Measurements from ENCODE around the gene CTTNBP2. TPM values are rescaled to one million over a fixed set of nuclear protein-coding genes. Genes with fewer than 3 reads are reported as not detected.

The CTTNBP2 gene
- total and polyA plus RNA-seq, 10 donors: 0.68 to 15.1 (median 8.5) TPM

DNA sequence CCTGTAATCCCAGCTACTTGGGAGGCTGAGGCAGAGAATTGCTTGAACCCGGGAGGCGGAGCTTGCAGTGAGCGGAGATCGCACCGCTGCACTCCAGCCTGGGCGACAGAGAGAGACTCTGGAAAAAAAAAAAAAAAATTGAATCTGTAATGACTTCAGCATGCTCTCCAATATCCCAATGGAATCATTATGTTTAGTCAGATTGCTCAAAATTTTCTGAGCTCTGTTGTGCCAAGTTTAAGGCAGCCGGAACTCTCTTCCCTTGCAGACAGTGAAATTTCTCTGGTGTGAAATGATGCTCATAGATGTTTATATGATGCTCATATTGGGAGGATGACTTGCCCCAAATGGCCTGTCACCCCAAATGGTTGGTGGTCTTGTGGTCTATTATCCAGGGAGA, 180.9 kb downstream of the CTTNBP2 start:
- Histone ChIP-seq H3K27ac (no peak overlapping the region), H3K36me3 (no peaks in the 10 kb centered on the region), H3K4me1 (no peaks in the 10 kb centered on the region), H3K27me3 (replicated peaks in 1 of 7) (no peaks in the 10 kb centered on the region), H3K4me3 (no peak overlapping the region), H3K9me3 (no peaks in the 10 kb centered on the region)
- DNase-seq: no peak
- WGBS, 5 donors: 92 to 100% (median 97%) methylated on average over 7 of the region's 7 CpGs
- TF ChIP-seq POLR2A (IDR thresholded peaks at IDR 0.05) (no peak), CTCF (IDR thresholded peaks at IDR 0.05 in 8 of 11, conservative IDR thresholded peaks at IDR 0.05 in 3 of 11) (no peak), POLR2AphosphoS5 (IDR thresholded peaks at IDR 0.05) (no peak)
- intact Hi-C loops (cut with DNase I; ENCODE audit: low total_unique reads): no loop called here

DNA sequence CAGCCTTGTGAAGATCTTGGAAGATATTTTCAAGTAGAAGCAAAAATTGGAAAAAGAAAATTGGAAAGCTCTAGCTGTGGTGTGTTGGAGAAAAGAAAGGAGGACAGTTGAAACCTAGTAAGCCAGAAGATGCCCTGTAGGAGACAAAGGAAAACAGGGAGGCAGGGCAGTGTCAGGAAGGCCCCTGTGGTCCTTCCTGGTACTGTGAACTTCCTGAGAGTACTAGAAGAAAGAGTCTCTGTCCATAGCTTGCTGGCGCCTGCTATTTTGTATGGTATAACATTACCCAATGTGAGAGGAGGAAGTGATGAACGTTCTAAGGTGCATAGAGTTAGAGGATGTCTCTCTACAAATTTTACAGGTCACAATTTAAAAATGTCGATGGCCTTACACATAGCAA, 183.1 kb downstream of the CTTNBP2 start:
- H3K36me3 ChIP-seq: no peaks in the 10 kb centered on the region
- WGBS, 5 donors: 79 to 87% (median 84%) methylated on average over 3 of the region's 3 CpGs
- H3K9me3 ChIP-seq: no peaks in the 10 kb centered on the region
- H3K4me1 ChIP-seq: no peaks in the 10 kb centered on the region
- no peaks in the 10 kb centered on the region for H3K27me3 ChIP-seq (replicated peaks in 1 of 7)
- intact Hi-C loops (cut with DNase I; ENCODE audit: low total_unique reads): no loop called here
- no peak overlapping the region for H3K4me3 ChIP-seq
- no peak overlapping the region for H3K27ac ChIP-seq
- DNase-seq: no peak
- no peak for TF ChIP-seq POLR2AphosphoS5 (IDR thresholded peaks at IDR 0.05)
- no peak for TF ChIP-seq POLR2A (IDR thresholded peaks at IDR 0.05)
- TF ChIP-seq CTCF (IDR thresholded peaks at IDR 0.05 in 8 of 11, conservative IDR thresholded peaks at IDR 0.05 in 3 of 11): no peak

DNA sequence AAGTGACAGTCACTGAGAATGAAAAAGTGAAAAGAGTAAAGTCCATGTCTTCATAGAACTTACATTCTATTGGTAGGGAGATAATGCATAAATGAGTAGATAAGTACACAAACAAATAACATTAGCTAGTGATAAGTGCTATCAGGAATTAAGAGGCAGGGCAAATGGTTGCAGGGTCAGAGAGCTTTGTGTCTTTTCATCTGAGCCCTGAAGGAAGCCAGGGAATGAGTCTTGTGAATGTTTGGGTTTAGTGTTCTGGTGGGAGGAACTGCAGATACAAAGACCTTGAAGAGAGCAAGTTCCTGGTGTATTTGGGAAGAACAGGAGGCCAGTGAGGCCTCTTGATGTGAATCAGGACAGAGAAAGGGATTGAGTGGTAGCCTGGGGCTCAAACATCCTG, 183.8 kb downstream of the CTTNBP2 start:
- H3K27ac ChIP-seq: no peak overlapping the region
- intact Hi-C loops (cut with DNase I; ENCODE audit: low total_unique reads): no loop called here
- no peaks in the 10 kb centered on the region for H3K4me1 ChIP-seq
- TF ChIP-seq POLR2AphosphoS5 (IDR thresholded peaks at IDR 0.05) (no peak), POLR2A (IDR thresholded peaks at IDR 0.05) (no peak), CTCF (IDR thresholded peaks at IDR 0.05 in 8 of 11, conservative IDR thresholded peaks at IDR 0.05 in 3 of 11) (no peak)
- H3K27me3 ChIP-seq (replicated peaks in 1 of 7): no peaks in the 10 kb centered on the region
- H3K4me3 ChIP-seq: no peak overlapping the region
- no peaks in the 10 kb centered on the region for H3K9me3 ChIP-seq
- no peak for DNase-seq
- H3K36me3 ChIP-seq: no peaks in the 10 kb centered on the region

- H3K27ac ChIP-seq: no peak overlapping the region
Observed at GRCh38 chr7:117688126-117688525, 185.1 kb downstream of the CTTNBP2 start.

More at GRCh38 chr7:117688126-117688525, 185.1 kb downstream of the CTTNBP2 start:
- TF ChIP-seq POLR2A (IDR thresholded peaks at IDR 0.05) (no peak), POLR2AphosphoS5 (IDR thresholded peaks at IDR 0.05) (no peak), CTCF (IDR thresholded peaks at IDR 0.05 in 8 of 11, conservative IDR thresholded peaks at IDR 0.05 in 3 of 11) (no peak)
- no peaks in the 10 kb centered on the region for H3K9me3 ChIP-seq
- no peaks in the 10 kb centered on the region for H3K4me1 ChIP-seq
- no peaks in the 10 kb centered on the region for H3K36me3 ChIP-seq
- no peak for DNase-seq
- H3K4me3 ChIP-seq: no peak overlapping the region
- intact Hi-C loops (cut with DNase I; ENCODE audit: low total_unique reads): no loop called here
- no peaks in the 10 kb centered on the region for H3K27me3 ChIP-seq (replicated peaks in 1 of 7)
- WGBS, 5 donors: 94 to 98% (median 96%) methylated on average over 2 of the region's 2 CpGs

Measured in spleen (tissue), 11 donors.